Naive thymus-derived CD8-positive, alpha-beta T cell (primary cell): Measurements from ENCODE around the gene HAVCR1. TPM values are rescaled to one million over a fixed set of nuclear protein-coding genes. Genes with fewer than 3 reads are reported as not detected.
"Not testable (repeated sequence)": the region's sequence is repeated elsewhere in the genome, so short reads cannot be mapped to it uniquely, and the experiment has no call there.

Experiments
- ATAC-seq, 2 donors: fragments of 150-1000 bp; cut with Tn5 transposase in 1 of 2; sonication (Bioruptor Pico), chemical (Tn5 transposase) in 1 of 2; 1 replicate in 1 of 2; 2 replicates in 1 of 2; pipeline ENCODE4 v1.10.0; 2021; ENCODE audit warnings: mild to moderate bottlenecking in 2 of 2, moderate library complexity in 2 of 2
- POLR2A ChIA-PET: fragments of 350-600 bp; sonication (Branson Sonifier 250); formaldehyde crosslinking; loops from one replicate; lab custom pipeline; 2021; ENCODE audit warnings: antibody characterized with exemption; lab: Charles Lee
- DNase-seq, 10 donors: peaks; one replicate each; pipeline versions ENCODE4 v3.0.0 to v3.0.0-alpha.2; 2020 to 2022
- H3K27ac Mint-ChIP-seq, 10 donors: one replicate each; pipeline ENCODE4 v1.8.0; 2020 to 2022; ENCODE audit warnings: mild to moderate bottlenecking in 10 of 10, mixed read lengths in 10 of 10, moderate library complexity in 4 of 10, inconsistent platforms in 1 of 10
- H3K27me3 Mint-ChIP-seq, 5 donors: one replicate each; pipeline ENCODE4 v1.8.0; 2021 to 2022; ENCODE audit warnings: mixed read lengths in 5 of 5
- H3K36me3 Mint-ChIP-seq, 3 donors: one replicate each; pipeline ENCODE4 v1.8.0; 2020 to 2022; ENCODE audit warnings: mixed read lengths in 3 of 3, mild to moderate bottlenecking in 2 of 3, inconsistent platforms in 1 of 3
- H3K4me1 Mint-ChIP-seq, 4 donors: one replicate each; pipeline ENCODE4 v1.8.0; 2021 to 2022; ENCODE audit warnings: mixed read lengths in 4 of 4
- H3K4me3 Mint-ChIP-seq, 10 donors: one replicate each; pipeline ENCODE4 v1.8.0; 2020 to 2022; ENCODE audit warnings: mild to moderate bottlenecking in 10 of 10, mixed read lengths in 10 of 10, moderate library complexity in 6 of 10, inconsistent platforms in 1 of 10
- H3K9me3 Mint-ChIP-seq, 9 donors: one replicate each; pipeline ENCODE4 v1.8.0; 2020 to 2022; ENCODE audit warnings: mixed read lengths in 9 of 9, mild to moderate bottlenecking in 3 of 9, inconsistent platforms in 1 of 9, moderate library complexity in 1 of 9
- polyA plus RNA-seq, 3 donors: library from polyadenylated mRNA; unstranded; fragments of 300-500 nt; fragmentation: Illumina TruSeq; gene quantifications; one replicate each; pipeline ENCODE4 v1.2.3, GENCODE V29; 2021
- total RNA-seq, 8 experiments: library from RNA in 2 of 8; stranded (reverse) in 2 of 8; gene quantifications; one replicate each; pipeline ENCODE4 v1.2.3 and lab custom pipeline; 2021 to 2026

The HAVCR1 gene
- total and polyA plus RNA-seq, 5 experiments from 2014 or later: 2.3 to 30.2 (median 4.7) TPM

DNA sequence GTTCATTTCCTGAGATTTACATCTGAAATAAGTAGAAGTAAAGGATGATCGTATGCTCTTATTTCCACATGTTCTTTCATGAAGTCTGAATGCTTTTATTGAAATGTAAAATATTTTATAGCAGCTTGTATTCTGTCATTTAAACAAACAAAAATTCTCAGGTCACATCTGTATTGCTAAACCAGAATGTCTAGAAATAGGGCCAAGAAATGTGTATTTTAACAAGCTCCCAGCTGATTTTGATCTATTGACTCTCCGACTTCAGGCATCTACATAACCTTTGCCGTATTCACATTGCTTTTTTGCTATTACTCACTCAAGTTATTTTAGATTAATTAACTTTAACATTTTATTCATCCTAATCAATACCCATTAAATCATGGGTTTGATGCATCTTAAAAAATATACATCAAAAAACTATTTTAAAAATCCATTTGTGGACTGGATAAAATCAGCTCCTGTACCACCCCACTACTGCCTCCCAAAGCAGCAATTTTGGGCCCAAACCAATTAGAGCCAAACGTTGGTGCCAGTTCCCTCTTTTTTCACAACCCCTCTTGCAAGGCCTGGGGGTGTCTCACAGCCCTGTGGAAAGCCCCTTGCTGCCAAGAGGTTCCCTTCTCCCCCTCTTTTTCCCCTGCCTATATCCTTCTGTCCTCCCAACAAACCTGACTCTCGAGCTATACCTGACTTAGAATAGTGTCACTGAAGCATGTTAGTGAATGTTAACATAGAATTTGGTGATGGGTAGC lies 34.5 kb downstream of the HAVCR1 start:
- H3K4me1 Mint-ChIP-seq: peaks cover 13 to 62% (median 53%) of the 10 kb centered on the region in 4 donors
- no peaks in the 10 kb centered on the region for H3K9me3 Mint-ChIP-seq
- peak overlapping the region in 9 of 10 donors; percentile 5 to 70 (median 35) for H3K4me3 Mint-ChIP-seq
- ATAC-seq: no peak
- DNase-seq: no peak
- H3K27ac Mint-ChIP-seq: peak overlapping the region; percentile 67 to 89 (median 84)
- H3K27me3 Mint-ChIP-seq: peaks cover 0 to 2% (median 0%) of the 10 kb centered on the region in 5 donors
- POLR2A ChIA-PET: interaction anchor here (0.7 to 1.9 kb wide), 3 partner anchors 25 to 339 kb away, joined by 3 to 7 read pairs (median 4); partner anchors contain the start of gene MED7
- H3K36me3 Mint-ChIP-seq: peaks cover 0 to 3% (median 0%) of the 10 kb centered on the region in 3 donors

DNA sequence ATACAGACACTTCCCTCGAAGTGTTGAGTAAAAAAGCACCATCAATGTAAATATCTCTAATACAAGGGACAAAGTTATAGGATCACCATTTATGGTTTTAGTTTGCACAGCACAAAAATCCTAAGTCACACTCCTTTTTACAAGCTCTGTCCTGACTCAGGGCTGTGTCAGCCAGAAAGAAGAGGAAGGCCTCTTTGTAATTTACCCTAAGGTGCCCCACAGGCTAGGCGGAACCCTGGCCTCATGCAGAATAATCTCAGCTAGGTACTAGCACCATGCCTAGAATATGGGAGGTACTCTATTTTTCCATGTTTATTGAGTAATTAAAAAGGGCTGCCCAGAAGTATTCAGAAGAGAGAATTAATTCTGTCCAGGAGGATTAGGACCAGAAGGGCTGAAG lies 36.9 kb downstream of the HAVCR1 start:
- Mint-ChIP-seq H3K4me3 (no peak overlapping the region), H3K27me3 (no peaks in the 10 kb centered on the region), H3K4me1 (peaks cover 13 to 48% (median 46%) of the 10 kb centered on the region in 4 donors), H3K36me3 (peaks cover 0 to 16% (median 11%) of the 10 kb centered on the region in 3 donors), H3K27ac (peak overlapping the region in 5 of 10 donors; percentile 7 to 68 (median 27)), H3K9me3 (peaks cover 0 to 12% (median 6%) of the 10 kb centered on the region in 9 donors)
- DNase-seq (no peak), ATAC-seq (no peak)
- POLR2A ChIA-PET: no interaction called here

DNA sequence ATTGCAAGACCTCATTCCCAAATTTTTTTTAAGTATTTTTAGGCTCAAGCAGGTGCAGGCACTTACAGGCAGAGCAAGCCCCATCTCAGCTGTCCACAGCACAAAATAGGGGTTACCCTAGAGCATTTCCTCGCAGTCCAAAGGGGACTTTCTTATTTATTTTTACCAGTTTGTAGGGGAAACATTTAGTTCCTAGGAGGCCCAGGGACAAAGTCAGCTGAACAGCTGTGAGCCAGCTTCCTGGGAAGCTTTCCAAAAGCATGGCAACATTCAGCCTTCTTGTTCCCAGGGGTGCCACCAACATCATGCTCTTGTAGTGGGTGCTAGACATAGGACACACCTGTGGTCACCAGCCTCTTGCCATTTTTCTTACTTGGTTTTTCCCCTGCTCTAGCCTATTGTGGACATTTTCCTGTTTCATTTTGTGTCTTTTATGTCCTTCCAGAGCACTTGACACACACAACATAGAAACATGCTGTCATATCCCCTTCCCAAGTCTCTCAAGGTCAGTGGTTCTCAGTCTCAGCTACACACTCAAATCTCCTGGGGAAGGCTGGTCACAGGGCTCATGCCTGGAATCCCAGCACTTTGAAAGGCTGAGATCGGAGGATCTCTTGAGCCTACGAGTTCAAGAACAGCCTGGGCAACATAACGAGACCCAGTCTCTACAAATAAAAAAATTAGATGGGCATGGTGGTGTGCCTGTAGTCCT lies 38.2 kb downstream of the HAVCR1 start:
- no peaks in the 10 kb centered on the region for H3K27me3 Mint-ChIP-seq
- POLR2A ChIA-PET: no interaction called here
- peaks cover 0 to 16% (median 7%) of the 10 kb centered on the region in 9 donors for H3K9me3 Mint-ChIP-seq
- DNase-seq (no peak), ATAC-seq (no peak)
- H3K4me1 Mint-ChIP-seq: peaks cover 13 to 38% (median 34%) of the 10 kb centered on the region in 4 donors
- peaks cover 2 to 22% (median 11%) of the 10 kb centered on the region in 3 donors for H3K36me3 Mint-ChIP-seq
- H3K4me3 Mint-ChIP-seq: no peak overlapping the region
- peak overlapping the region in 4 of 10 donors; percentile 26 to 54 (median 44) for H3K27ac Mint-ChIP-seq

DNA sequence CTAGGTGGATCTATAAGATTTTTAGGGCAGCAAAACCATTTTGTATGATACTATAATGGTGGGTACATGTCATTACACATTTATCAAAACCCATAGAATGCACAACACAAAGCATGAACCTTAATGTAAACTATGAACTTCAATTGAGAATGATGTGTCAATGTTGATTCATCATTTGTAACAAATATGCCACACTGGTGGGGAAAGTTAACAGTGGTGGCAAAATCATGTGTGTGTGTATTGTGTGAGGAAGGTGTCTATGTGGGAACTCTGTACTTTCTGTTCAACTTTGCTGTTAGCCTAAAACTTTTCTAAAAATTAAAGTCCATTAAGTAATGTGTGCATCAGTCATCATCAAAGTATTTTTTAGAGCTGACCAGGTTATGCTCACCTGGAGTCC lies 38.9 kb downstream of the HAVCR1 start:
- POLR2A ChIA-PET: no interaction called here

DNA sequence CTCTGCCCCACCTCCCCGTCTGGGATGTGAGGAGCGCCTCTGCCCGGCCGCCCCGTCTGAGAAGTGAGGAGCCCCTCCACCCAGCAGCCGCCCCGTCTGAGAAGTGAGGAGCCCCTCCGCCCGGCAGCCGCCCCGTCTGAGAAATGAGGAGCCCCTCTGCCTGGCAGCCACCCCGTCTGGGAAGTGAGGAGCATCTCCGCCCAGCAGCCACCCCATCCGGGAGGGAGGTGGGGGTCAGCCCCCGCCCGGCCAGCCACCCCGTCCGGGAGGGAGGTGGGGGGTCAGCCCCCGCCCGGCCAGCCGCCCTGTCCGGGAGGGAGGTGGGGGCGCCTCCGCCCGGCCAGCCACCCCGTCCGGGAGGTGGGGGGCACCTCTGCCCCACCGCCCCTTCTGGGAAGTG lies 44.8 kb downstream of the HAVCR1 start:
- H3K4me3 Mint-ChIP-seq, H3K27me3 Mint-ChIP-seq, POLR2A ChIA-PET, H3K27ac Mint-ChIP-seq, H3K4me1 Mint-ChIP-seq, ATAC-seq, DNase-seq: not testable (repeated sequence)
- Mint-ChIP-seq H3K36me3 (peaks cover 8 to 41% (median 11%) of the 10 kb centered on the region in 3 donors), H3K9me3 (peaks cover 0 to 33% (median 10%) of the 10 kb centered on the region in 9 donors)

More for the DNA sequence above, 38.9 kb downstream of the HAVCR1 start:
- ATAC-seq (no peak), DNase-seq (no peak)
- Mint-ChIP-seq H3K27ac (peak overlapping the region in 3 of 10 donors; percentile 26 to 48 (median 40)), H3K4me1 (peaks cover 8 to 31% (median 28%) of the 10 kb centered on the region in 4 donors), H3K4me3 (no peak overlapping the region), H3K36me3 (peaks cover 3 to 23% (median 11%) of the 10 kb centered on the region in 3 donors), H3K27me3 (no peaks in the 10 kb centered on the region), H3K9me3 (peaks cover 0 to 20% (median 8%) of the 10 kb centered on the region in 9 donors)

DNA sequence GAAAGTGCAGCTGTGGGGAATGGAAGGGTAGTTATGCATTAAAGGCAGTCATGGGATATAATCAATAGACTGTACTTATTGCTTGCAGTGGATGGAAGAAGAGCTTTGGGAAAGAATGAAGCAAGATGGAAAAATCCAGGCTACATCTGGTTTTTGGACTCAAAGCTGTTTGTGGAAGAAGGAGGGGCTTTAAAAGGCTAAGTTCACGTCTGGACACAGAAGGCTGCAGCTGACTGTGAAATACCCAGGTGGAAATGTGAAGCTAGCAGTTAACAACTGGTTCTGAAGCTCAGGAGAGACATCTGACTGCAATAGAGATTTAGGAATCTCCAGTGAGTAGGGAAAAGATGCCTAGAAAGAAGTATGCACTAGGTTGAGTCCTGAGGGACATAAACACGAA lies 52.7 kb downstream of the HAVCR1 start:
- no peak overlapping the region for H3K27ac Mint-ChIP-seq
- no peak overlapping the region for H3K4me3 Mint-ChIP-seq
- H3K36me3 Mint-ChIP-seq: peaks cover 23 to 27% (median 26%) of the 10 kb centered on the region in 3 donors
- DNase-seq (no peak), ATAC-seq (no peak)
- peaks cover 0 to 25% (median 8%) of the 10 kb centered on the region in 9 donors for H3K9me3 Mint-ChIP-seq
- H3K4me1 Mint-ChIP-seq: peaks cover 0 to 3% (median 0%) of the 10 kb centered on the region in 4 donors
- POLR2A ChIA-PET: interaction anchor here (0.6 kb wide), 1 partner anchor 12 kb away, joined by 7 read pairs; no protein-coding TSS in a partner anchor
- peaks cover 0 to 1% (median 0%) of the 10 kb centered on the region in 5 donors for H3K27me3 Mint-ChIP-seq

DNA sequence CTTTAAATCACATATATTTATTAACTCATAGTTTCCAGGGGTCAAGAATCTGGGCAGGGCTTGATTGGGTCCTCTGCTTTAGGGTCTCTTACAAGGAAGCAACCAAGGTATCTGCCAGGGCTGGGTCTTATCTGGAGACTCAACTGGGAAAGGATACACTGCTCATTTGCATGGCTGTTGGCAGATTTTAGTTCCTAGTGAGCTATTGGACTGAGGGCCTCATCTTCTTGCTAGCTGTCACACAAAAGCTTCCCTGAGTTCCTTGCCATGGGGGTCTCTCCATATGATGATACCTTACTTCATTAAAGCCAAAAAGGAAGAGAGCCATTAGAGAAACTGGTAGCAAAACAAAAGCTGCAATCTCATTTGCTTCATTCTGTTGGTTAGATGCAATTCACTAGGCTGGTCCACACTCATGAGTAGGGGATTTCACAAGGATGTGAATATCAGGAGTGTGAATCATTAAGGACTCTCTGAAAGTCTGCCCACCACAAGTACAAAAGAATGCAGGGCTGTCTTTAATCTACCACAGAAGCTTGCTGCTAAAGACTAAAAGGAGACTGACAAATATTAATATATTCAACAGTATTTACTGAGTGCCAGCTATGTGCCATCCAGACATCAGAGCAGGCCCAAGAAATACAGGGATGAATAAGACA lies 53.9 kb downstream of the HAVCR1 start:
- Mint-ChIP-seq H3K4me1 (peaks cover 0 to 3% (median 0%) of the 10 kb centered on the region in 4 donors), H3K9me3 (peaks cover 0 to 37% (median 11%) of the 10 kb centered on the region in 9 donors), H3K36me3 (peaks cover 30 to 39% (median 35%) of the 10 kb centered on the region in 3 donors), H3K27me3 (peaks cover 0 to 1% (median 0%) of the 10 kb centered on the region in 5 donors), H3K27ac (peak overlapping the region in 2 of 10 donors; percentile 4 to 43), H3K4me3 (no peak overlapping the region)
- POLR2A ChIA-PET: no interaction called here
- no peak for DNase-seq
- no peak for ATAC-seq

DNA sequence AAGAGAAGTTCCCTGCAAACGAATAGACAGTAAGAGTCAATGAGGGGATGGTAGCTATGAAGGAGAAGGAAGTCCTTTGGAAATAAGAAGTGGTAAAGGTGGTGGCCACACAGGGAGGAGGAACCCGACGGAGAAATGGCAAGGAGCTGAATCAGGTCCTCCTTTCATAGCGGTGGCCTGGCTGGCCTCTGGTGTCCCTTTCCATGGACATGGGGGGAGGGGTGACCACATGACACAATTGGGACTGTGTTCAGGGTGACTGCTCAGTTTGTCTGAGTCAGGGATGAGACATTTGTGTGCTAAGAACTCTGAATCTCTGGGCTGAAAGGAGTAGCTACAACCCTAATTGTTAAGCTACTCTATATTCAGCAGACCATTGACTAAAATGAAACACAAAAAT lies 67.2 kb downstream of the HAVCR1 start:
- no peak for ATAC-seq
- peak overlapping the region in 1 of 10 donors; percentile 1 for H3K27ac Mint-ChIP-seq
- H3K36me3 Mint-ChIP-seq: peaks cover 2 to 24% (median 10%) of the 10 kb centered on the region in 3 donors
- DNase-seq: no peak
- POLR2A ChIA-PET: no interaction called here
- H3K4me3 Mint-ChIP-seq: no peak overlapping the region
- peaks cover 2 to 14% (median 9%) of the 10 kb centered on the region in 9 donors for H3K9me3 Mint-ChIP-seq
- H3K27me3 Mint-ChIP-seq: peaks cover 0 to 3% (median 0%) of the 10 kb centered on the region in 5 donors
- H3K4me1 Mint-ChIP-seq: peaks cover 0 to 5% (median 0%) of the 10 kb centered on the region in 4 donors

DNA sequence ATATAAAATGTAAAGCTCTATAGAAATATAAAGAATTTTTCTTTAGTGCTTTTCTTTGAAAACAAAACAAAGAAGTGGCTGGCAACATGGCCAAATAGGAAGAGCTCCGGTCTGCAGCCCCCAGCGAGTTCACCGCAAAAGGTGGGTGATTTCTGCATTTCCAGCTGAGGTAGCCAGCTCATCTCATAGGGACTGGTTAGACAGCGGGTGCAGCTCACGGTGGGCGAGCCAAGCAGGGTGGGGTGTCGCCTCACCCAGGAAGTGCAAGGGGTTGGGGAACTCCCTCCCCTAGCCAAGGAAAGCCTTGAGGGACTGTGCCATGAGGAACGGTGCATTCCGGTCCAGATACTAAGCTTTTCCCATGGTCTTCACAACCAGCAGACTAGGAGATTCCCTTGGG lies 74.9 kb downstream of the HAVCR1 start:
- H3K9me3 Mint-ChIP-seq: peaks cover 0 to 18% (median 9%) of the 10 kb centered on the region in 9 donors
- POLR2A ChIA-PET: interaction anchor here (0.6 kb wide), 1 partner anchor 17 kb away, joined by 4 read pairs; no protein-coding TSS in a partner anchor
- peaks cover 0 to 1% (median 0%) of the 10 kb centered on the region in 5 donors for H3K27me3 Mint-ChIP-seq
- ATAC-seq (no peak), DNase-seq (no peak)
- no peak overlapping the region for H3K27ac Mint-ChIP-seq
- H3K4me1 Mint-ChIP-seq: peaks cover 0 to 5% (median 0%) of the 10 kb centered on the region in 4 donors
- H3K36me3 Mint-ChIP-seq: peaks cover 10 to 22% (median 13%) of the 10 kb centered on the region in 3 donors
- no peak overlapping the region for H3K4me3 Mint-ChIP-seq

DNA sequence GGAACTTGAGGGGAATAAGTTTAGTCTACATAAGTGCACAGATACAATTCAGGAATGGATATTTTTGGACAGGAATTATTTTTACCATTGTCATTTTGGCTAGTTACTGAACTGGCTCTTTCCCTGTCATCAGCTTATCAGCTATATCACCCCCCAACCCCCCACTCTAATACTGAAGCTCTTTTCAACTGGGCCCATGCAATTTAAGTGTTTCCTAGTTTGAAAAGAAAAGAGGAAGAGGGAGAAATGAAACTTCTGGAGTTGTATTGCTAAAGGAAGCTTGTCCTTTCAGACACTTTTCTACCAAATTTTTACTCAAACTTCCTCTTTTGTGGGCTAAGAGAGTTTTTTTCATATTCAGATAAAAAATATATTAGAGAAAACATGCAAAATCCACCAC lies 77.4 kb downstream of the HAVCR1 start:
- Mint-ChIP-seq H3K27ac (peak overlapping the region in 2 of 10 donors; percentile 52 to 91), H3K9me3 (peaks cover 0 to 8% (median 0%) of the 10 kb centered on the region in 9 donors)

More for the DNA sequence above, 77.4 kb downstream of the HAVCR1 start:
- no peak overlapping the region for H3K4me3 Mint-ChIP-seq
- peaks cover 0 to 2% (median 0%) of the 10 kb centered on the region in 4 donors for H3K4me1 Mint-ChIP-seq
- H3K36me3 Mint-ChIP-seq: peaks cover 6 to 20% (median 19%) of the 10 kb centered on the region in 3 donors
- peaks cover 0 to 4% (median 1%) of the 10 kb centered on the region in 5 donors for H3K27me3 Mint-ChIP-seq
- no peak for DNase-seq
- POLR2A ChIA-PET: no interaction called here
- ATAC-seq: no peak
